NCI-H2196 (cell line): ENCODE data around the gene SEMA7A.
"Not testable (repeated sequence)": the region's sequence is repeated elsewhere in the genome, so short reads cannot be mapped to it uniquely, and the experiment has no call there.

Experiments used
- DNase-seq: peaks from one replicate; lab custom pipeline; 2025; ENCODE audit not compliant: unreplicated experiment; lab: John Stamatoyannopoulos, UW

The SEMA7A gene, protein sequence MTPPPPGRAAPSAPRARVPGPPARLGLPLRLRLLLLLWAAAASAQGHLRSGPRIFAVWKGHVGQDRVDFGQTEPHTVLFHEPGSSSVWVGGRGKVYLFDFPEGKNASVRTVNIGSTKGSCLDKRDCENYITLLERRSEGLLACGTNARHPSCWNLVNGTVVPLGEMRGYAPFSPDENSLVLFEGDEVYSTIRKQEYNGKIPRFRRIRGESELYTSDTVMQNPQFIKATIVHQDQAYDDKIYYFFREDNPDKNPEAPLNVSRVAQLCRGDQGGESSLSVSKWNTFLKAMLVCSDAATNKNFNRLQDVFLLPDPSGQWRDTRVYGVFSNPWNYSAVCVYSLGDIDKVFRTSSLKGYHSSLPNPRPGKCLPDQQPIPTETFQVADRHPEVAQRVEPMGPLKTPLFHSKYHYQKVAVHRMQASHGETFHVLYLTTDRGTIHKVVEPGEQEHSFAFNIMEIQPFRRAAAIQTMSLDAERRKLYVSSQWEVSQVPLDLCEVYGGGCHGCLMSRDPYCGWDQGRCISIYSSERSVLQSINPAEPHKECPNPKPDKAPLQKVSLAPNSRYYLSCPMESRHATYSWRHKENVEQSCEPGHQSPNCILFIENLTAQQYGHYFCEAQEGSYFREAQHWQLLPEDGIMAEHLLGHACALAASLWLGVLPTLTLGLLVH

GRCh38 chr15:74433592-74434262 is at the start of gene SEMA7A:
Gene SEMA7A (minus strand): TSS chr15:74433958. CDS start chr15:74433918, 40 bp downstream.
- peak; percentile 56 for DNase-seq

DNA sequence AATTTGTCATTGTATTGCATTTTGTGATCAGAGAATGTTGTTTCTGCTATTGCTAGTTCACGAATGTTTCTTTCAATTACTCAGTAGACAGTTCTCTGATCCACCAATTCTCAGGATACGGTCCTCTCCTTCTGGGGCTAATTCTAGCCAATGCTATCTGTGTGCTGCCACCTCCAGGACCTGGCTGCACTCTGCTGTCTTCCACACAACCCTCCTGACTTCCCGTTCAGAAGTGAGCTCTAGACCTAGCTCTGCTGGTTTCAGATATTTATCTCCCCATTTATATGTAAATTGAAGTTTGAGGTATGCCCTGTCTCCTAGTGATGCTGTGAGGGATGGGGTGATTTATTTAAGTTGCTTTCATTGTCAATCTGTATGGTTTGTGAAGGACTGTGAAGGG is 48.9 kb upstream of the SEMA7A start:
- DNase-seq, result no peak

GRCh38 chr15:74480364-74480763 is 46.6 kb upstream of the SEMA7A start:
- DNase-seq, result not testable (repeated sequence)

GRCh38 chr15:74471621-74472020 is 37.9 kb upstream of the SEMA7A start:
- not testable (repeated sequence) for DNase-seq

- DNase-seq, result no peak
Measured at GRCh38 chr15:74470631-74471395, 37.1 kb upstream of the SEMA7A start.

DNA sequence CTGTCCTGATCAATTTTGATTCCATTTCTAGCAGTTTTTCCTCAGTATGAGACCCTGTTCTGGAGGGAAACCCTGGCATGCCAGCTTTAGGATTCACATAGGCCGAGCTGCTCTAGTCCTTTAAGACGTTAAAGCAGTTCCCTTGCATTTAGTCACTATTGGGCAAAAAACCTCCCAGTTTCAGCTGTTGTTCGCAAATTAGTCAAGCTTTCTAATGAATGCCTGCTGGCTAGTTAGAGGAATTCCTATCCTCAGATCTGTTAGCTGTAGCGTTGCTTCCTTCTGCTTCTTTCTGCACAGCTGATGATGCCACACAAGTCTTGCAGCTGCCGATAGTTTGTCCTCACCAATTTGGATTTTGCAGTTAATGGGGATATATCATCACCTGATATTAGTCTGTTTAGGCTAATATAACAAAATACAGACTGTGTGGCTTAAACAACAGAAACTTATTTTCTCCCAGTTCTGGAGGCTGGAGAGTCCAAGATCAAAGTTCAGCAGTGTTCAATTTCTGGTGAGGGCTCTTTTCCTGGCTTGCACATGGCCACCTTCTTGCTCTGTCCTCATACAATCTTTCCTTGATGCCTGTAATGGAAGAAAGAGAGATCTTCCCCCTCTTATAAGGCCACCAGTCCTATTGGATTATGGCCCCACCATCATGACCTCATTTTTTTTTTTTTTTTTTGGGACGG is 34.7 kb upstream of the SEMA7A start:
- no peak for DNase-seq

DNA sequence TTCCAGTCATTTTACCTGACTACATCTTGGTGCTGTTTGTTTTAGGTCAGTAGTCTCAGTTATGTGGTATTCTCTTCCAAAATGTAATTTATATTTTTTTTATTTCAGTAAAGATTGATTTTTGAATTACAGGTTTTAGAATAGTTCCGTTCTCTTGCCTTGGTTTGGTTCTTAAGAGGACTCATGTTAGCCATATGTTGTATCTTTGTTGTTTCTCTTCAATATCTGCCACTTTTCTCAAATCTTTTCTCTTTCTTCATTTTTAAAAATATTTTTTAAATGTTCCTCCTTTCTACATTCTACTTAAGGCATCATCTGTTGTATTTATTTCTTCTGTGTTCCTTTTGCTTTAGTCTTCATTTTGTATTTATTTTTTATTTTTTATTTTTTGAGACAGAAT is 32.8 kb upstream of the SEMA7A start:
- no peak for DNase-seq

- no peak for DNase-seq
Measured at GRCh38 chr15:74464897-74465296, 31.1 kb upstream of the SEMA7A start.

GRCh38 chr15:74464216-74464615 is 30.5 kb upstream of the SEMA7A start:
- no peak for DNase-seq

DNA sequence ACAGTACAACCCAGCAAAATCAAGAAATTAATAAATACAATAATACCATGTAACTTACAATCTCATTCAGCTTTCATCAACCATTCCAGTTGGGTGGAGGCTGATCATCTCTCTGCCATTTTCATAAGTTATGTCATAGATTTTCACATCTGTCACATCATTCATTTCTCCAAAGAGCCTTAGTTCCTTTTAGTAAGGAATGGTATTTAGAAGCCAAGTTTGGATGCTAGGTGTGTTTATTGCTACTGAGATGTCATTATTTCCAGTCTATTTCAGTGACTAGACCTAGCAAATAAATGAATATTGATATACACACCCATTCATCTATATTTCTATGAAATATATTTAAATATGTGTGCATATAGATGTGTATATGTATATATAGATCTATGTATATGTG is 29.9 kb upstream of the SEMA7A start:
- no peak for DNase-seq

- no peak for DNase-seq
Measured at GRCh38 chr15:74461847-74462511, 28.2 kb upstream of the SEMA7A start.

- peak; percentile 89 for DNase-seq
Measured at GRCh38 chr15:74460871-74461846, 27.4 kb upstream of the SEMA7A start, which contains the start of gene UBL7. Gene UBL7 (minus strand): TSS chr15:74461160. CDS start chr15:74458867, 2,293 bp downstream.

- DNase-seq, result no peak
Measured at GRCh38 chr15:74460298-74460697, 26.5 kb upstream of the SEMA7A start.

GRCh38 chr15:74459798-74460197 is 26.0 kb upstream of the SEMA7A start:
- not testable (repeated sequence) for DNase-seq

- DNase-seq, result no peak
Measured at GRCh38 chr15:74458473-74458872, 24.7 kb upstream of the SEMA7A start.

DNA sequence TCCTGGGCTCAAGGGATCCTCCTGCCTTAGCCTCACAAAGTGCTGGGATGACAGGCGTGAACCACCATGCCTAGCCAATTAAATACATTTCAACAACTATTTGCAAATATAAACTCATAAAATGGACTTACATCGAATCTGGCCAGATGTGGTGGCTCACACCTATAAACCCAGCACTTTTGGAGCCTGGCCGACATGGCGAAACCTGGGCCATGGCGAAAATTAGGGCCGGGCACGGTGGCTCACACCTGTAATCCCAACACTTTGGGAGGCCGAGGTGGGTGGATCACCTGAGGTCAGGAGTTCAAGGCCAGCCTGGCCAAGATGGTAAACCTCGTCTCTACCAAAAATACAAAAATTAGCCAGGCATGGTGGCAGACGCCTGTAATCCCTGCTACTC is 23.3 kb upstream of the SEMA7A start:
- not testable (repeated sequence) for DNase-seq

DNA sequence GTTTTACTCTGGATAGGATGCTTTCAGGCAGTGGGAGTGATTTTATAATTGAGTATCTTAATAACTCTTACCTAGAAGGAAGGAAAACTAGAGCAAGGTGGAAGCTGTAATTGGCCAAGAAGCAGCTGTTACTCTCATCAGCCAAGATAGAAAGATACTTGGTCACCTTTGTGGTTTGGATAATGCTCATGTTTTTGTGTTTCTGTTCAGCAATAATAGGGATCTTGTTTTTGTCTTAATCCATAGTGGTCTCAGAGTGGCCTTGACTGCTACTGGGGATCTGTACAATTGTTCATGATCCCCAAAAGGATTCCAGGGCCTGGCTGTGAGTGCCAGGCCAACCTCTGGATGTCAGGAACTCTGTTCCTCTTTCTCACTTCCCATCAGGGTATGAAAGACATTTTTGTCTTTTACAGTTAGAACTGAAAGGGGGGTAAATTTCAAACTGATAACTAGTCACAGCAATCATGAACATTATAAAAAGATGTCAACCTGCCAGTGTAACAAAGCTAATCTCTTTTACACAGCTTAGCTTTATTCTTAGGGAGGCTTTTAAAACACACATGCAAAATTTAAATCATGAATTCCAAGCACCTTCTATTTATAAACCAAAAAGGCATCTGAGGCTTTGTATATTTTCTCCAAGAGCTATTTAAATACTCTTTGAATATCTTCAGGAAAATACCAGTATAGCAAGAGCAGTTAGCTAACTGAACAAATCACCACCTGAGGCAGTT is 21.2 kb upstream of the SEMA7A start:
- no peak for DNase-seq
